WTC11 (cell line): ENCODE measurements around the gene RIC8A. TPM values are rescaled to one million over a fixed set of nuclear protein-coding genes. Genes with fewer than 3 reads are reported as not detected.

Experiments used
- ATAC-seq: fragments of 200-7000 bp; cut with Tn5 transposase; 2 replicates; pipeline ENCODE4 v1.10.0; 2021; ENCODE audit warnings: mild to moderate bottlenecking, moderate library complexity
- CTCF ChIA-PET: fragments of 300-600 bp; sonication (Branson Sonifier 250); formaldehyde crosslinking; loops from one replicate; lab custom pipeline; 2021; ENCODE audit warnings: antibody characterized with exemption; lab: Charles Lee
- POLR2A ChIA-PET: fragments of 350-600 bp; sonication (Branson Sonifier 250); formaldehyde crosslinking; loops from one replicate; lab custom pipeline; 2021; ENCODE audit warnings: antibody characterized with exemption; lab: Charles Lee
- DNase-seq: peaks from one replicate; pipeline ENCODE4 v3.0.0; 2021; ENCODE audit warnings: low spot score
- H3K27ac Mint-ChIP-seq: 2 replicates; pipeline ENCODE4 v1.8.0; 2021; ENCODE audit warnings: mixed read lengths
- H3K27me3 Mint-ChIP-seq: 2 replicates; pipeline ENCODE4 v1.8.0; 2021; ENCODE audit warnings: low read depth, mild to moderate bottlenecking, moderate library complexity, mixed read lengths
- H3K36me3 Mint-ChIP-seq: 2 replicates; pipeline ENCODE4 v1.8.0; 2021; ENCODE audit warnings: mixed read lengths
- H3K4me1 Mint-ChIP-seq: 2 replicates; pipeline ENCODE4 v1.8.0; 2022; ENCODE audit warnings: mixed read lengths
- H3K4me3 Mint-ChIP-seq: 2 replicates; pipeline ENCODE4 v1.8.0; 2021; ENCODE audit warnings: mild to moderate bottlenecking, moderate library complexity, mixed read lengths
- H3K9me3 Mint-ChIP-seq: 2 replicates; pipeline ENCODE4 v1.8.0; 2021; ENCODE audit warnings: mixed read lengths
- ATF6 ChIP-seq: sonication (generic); formaldehyde crosslinking; IDR thresholded peaks from 2 replicates; pipeline ENCODE4 v1.8.1; 2023; ENCODE audit warnings: mild to moderate bottlenecking, missing genetic modification reagents
- CREB1 ChIP-seq: sonication (generic); formaldehyde crosslinking; IDR thresholded peaks from 2 replicates; pipeline ENCODE4 v1.8.0; 2023; ENCODE audit warnings: mild to moderate bottlenecking, missing genetic modification reagents
- CREM ChIP-seq: sonication (generic); formaldehyde crosslinking; IDR thresholded peaks from 2 replicates; pipeline ENCODE4 v1.8.1; 2022; ENCODE audit warnings: mild to moderate bottlenecking, missing genetic modification reagents, moderate library complexity
- CTCF ChIP-seq: fragments of 200-600 bp; IDR thresholded peaks from 2 replicates; pipeline ENCODE4 v1.8.0; 2022; ENCODE audit warnings: antibody characterized with exemption
- ETV6 ChIP-seq: sonication (generic); formaldehyde crosslinking; IDR thresholded peaks from 2 replicates; pipeline ENCODE4 v1.8.1; 2022; ENCODE audit warnings: mild to moderate bottlenecking, missing genetic modification reagents
- HMGXB4 ChIP-seq: sonication (generic); formaldehyde crosslinking; IDR thresholded peaks from 2 replicates; pipeline ENCODE4 v1.8.1; 2023; ENCODE audit warnings: mild to moderate bottlenecking, moderate library complexity, missing genetic modification reagents
- JUN ChIP-seq: sonication (generic); formaldehyde crosslinking; IDR thresholded peaks from 2 replicates; pipeline ENCODE4 v1.8.0; 2023; ENCODE audit warnings: mild to moderate bottlenecking, missing genetic modification reagents
- NFE2L1 ChIP-seq: sonication (generic); formaldehyde crosslinking; IDR thresholded peaks from 2 replicates; pipeline ENCODE4 v1.8.1; 2023; ENCODE audit warnings: missing genetic modification reagents
- SMAD3 ChIP-seq: sonication (generic); formaldehyde crosslinking; IDR thresholded peaks from 2 replicates; pipeline ENCODE4 v1.8.0; 2022; ENCODE audit warnings: missing genetic modification reagents, mild to moderate bottlenecking, borderline replicate concordance
- ZNF138 ChIP-seq: sonication (generic); formaldehyde crosslinking; conservative IDR thresholded peaks from 2 replicates; pipeline ENCODE4 v1.8.1; 2022; ENCODE audit warnings: mild to moderate bottlenecking, moderate library complexity, missing genetic modification reagents
- ZNF232 ChIP-seq: sonication (generic); formaldehyde crosslinking; IDR thresholded peaks from 2 replicates; pipeline ENCODE4 v1.8.0; 2022; ENCODE audit warnings: mild to moderate bottlenecking, missing genetic modification reagents
- ZNF317 ChIP-seq: sonication (generic); formaldehyde crosslinking; IDR thresholded peaks from 2 replicates; pipeline ENCODE4 v1.8.1; 2023; ENCODE audit warnings: low read depth, mild to moderate bottlenecking, moderate library complexity, missing genetic modification reagents, borderline replicate concordance
- ZNF416 ChIP-seq: fragments of 250-450 bp; sonication (Bioruptor Pico); IDR thresholded peaks from 2 replicates; pipeline ENCODE4 v1.9.0; 2021; ENCODE audit warnings: mild to moderate bottlenecking, inconsistent platforms
- total RNA-seq: library from RNA; stranded (reverse); gene quantifications from 3 replicates; pipeline ENCODE4 v1.2.3, GENCODE V29; 2021
- TF ChIP-seq, protein P1 (sequence below): sonication (generic); formaldehyde crosslinking; IDR thresholded peaks from 2 replicates; pipeline ENCODE4 v1.8.1; 2022; ENCODE audit warnings: mild to moderate bottlenecking, moderate library complexity, missing genetic modification reagents

The RIC8A gene
- total RNA-seq, 1 experiment from 2014 or later = 68.3 TPM

DNA sequence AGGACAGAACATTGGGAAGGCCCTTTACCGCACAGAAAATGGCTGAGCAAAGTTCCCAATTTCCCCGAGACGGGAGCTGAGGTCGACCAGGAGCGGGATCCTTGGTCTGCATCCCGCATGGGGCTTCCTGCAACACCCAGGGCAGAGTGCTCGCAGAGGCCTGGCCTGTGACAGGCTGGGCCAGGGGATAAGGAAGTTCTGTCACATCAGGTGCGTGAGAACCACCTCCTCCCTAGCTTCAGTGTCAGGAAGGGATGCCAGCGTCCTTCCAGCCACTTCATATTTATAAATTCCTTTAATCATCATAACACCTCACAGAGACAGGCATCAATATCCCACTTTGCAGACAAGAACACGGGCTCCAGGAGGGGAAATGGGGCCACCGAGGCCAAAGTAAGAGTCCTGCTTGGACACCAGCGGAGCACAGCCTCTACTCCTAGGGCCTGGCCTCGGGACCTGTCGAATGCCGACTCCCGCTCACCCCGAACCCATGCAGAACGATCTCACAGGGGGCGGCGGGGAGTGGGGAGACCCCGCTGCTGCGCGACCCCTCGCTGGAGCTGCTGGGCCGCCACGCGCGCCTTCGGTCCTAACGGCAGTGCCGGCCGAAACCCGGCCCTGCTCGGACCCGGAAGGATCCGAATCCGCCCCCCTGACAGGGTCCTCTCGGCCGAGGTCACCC lies 841 bp upstream of the RIC8A start:
- Mint-ChIP-seq H3K27ac (peak overlapping the region; percentile 93), H3K27me3 (no peaks in the 10 kb centered on the region), H3K36me3 (peaks cover 27% of the 10 kb centered on the region), H3K4me3 (peak overlapping the region; percentile 97), H3K4me1 (peaks cover 8% of the 10 kb centered on the region; the same call in 1 of the 2 replicates), H3K9me3 (no peaks in the 10 kb centered on the region)
- ATAC-seq = peak; percentile 7; the same call in 1 of the 2 replicates
- TF ChIP-seq CTCF = no peak
- TF ChIP-seq NFE2L1 (CRISPR knock-in tag) = no peak
- TF ChIP-seq ZNF138 (CRISPR knock-in tag) = no peak
- no peak for TF ChIP-seq ATF6
- TF ChIP-seq CREM (CRISPR knock-in tag) = no peak
- TF ChIP-seq, protein P1, sequence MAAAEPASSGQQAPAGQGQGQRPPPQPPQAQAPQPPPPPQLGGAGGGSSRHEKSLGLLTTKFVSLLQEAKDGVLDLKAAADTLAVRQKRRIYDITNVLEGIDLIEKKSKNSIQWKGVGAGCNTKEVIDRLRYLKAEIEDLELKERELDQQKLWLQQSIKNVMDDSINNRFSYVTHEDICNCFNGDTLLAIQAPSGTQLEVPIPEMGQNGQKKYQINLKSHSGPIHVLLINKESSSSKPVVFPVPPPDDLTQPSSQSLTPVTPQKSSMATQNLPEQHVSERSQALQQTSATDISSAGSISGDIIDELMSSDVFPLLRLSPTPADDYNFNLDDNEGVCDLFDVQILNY (CRISPR knock-in tag) = no peak
- no peak for TF ChIP-seq JUN (CRISPR knock-in tag)
- no peak for TF ChIP-seq ETV6 (CRISPR knock-in tag)
- TF ChIP-seq HMGXB4 (CRISPR knock-in tag) = no peak
- no peak for TF ChIP-seq CREB1 (CRISPR knock-in tag)
- TF ChIP-seq ZNF416 (CRISPR knock-in tag) = no peak
- TF ChIP-seq SMAD3 (CRISPR knock-in tag) = no peak
- POLR2A ChIA-PET = interaction anchor here (0.6 to 1.0 kb wide), 2 partner anchors 44 to 162 kb away, joined by 3 to 6 read pairs; no protein-coding TSS in a partner anchor
- no peak for DNase-seq
- CTCF ChIA-PET = interaction anchor here (0.6 to 2.2 kb wide), 10 partner anchors 44 to 522 kb away, joined by 3 to 23 read pairs (median 4); partner anchors contain the start of gene PHRF1

DNA sequence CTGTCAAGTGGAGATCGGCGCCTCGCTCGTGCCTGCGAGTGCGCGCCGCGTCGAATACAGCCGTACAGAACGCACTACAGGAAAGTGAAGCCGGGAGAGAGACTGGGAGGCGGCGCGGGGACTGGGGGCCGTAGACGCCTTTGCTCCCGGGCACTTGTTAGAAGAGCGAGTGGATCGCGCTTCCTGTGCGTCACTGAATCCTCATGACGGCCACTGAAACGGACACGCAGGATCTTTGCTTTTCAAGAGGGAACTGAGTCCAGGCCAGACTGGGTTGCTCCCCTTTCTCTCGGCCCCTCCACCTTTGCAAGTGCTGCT lies 314 bp downstream of the RIC8A start:
- ChIA-PET POLR2A (interaction anchor here (0.7 to 1.0 kb wide), 2 partner anchors 161 to 199 kb away, joined by 3 to 6 read pairs; no protein-coding TSS in a partner anchor), CTCF (interaction anchor here (0.8 to 2.2 kb wide), 5 partner anchors 43 to 240 kb away, joined by 4 to 23 read pairs (median 4); no protein-coding TSS in a partner anchor)
- peak; percentile 31 for DNase-seq
- H3K27ac Mint-ChIP-seq = peak overlapping the region; percentile 98
- no peaks in the 10 kb centered on the region for H3K27me3 Mint-ChIP-seq
- ATAC-seq = peak; percentile 5
- H3K4me1 Mint-ChIP-seq = peaks cover 8% of the 10 kb centered on the region; the same call in 1 of the 2 replicates
- H3K9me3 Mint-ChIP-seq = no peaks in the 10 kb centered on the region
- peaks cover 31% of the 10 kb centered on the region for H3K36me3 Mint-ChIP-seq
- TF ChIP-seq ZNF232 = 0 out of 2 replicates have a peak, but pooled peaks have one; percentile 12
- no peak for TF ChIP-seq ZNF317 (CRISPR knock-in tag)
- H3K4me3 Mint-ChIP-seq = peak overlapping the region; percentile 97
